WERI-Rb-1 (cell line): Measurements from ENCODE around the gene GZMM.

Experiments
- DNase-seq: peaks from one replicate; pipeline ENCODE4 v3.0.0-alpha.2; 2020
- H3K27ac ChIP-seq: fragments of 250-450 bp; sonication (Bioruptor Pico); 2 replicates; pipeline ENCODE4 v1.5.1; 2020; ENCODE audit warnings: mild to moderate bottlenecking, moderate library complexity
- H3K27me3 ChIP-seq: fragments of 250-450 bp; sonication (Bioruptor Pico); 2 replicates; pipeline ENCODE4 v1.5.1; 2021; ENCODE audit warnings: mild to moderate bottlenecking, low read depth, moderate library complexity; ENCODE audit not compliant: insufficient read depth, severe bottlenecking
- H3K36me3 ChIP-seq: fragments of 250-450 bp; sonication (Bioruptor Pico); 2 replicates; pipeline ENCODE4 v1.5.1; 2020; ENCODE audit warnings: mild to moderate bottlenecking, moderate library complexity
- H3K4me3 ChIP-seq: 2 replicates; pipeline ENCODE4 v1.5.1; 2011; ENCODE audit warnings: low read depth, mild to moderate bottlenecking, control low read depth, low read length
- H3K9me3 ChIP-seq: fragments of 250-450 bp; sonication (Bioruptor Pico); 2 replicates; pipeline ENCODE4 v1.5.1; 2021; ENCODE audit warnings: mild to moderate bottlenecking, moderate library complexity; ENCODE audit not compliant: severe bottlenecking
- CTCF ChIP-seq: IDR thresholded peaks from 2 replicates; pipeline ENCODE4 v1.5.1; 2011; ENCODE audit warnings: low read depth, mild to moderate bottlenecking, control low read depth, inconsistent platforms, low read length

GZMM gene

GRCh38 chr19:594265-594870 lies 50.5 kb downstream of the GZMM start:
- DNase-seq, result no peak
- peaks cover 3% of the 10 kb centered on the region for H3K9me3 ChIP-seq
- H3K4me3 ChIP-seq, result no peak overlapping the region
- H3K36me3 ChIP-seq, result no peaks in the 10 kb centered on the region
- TF ChIP-seq CTCF, result no peak
- H3K27ac ChIP-seq, result no peak overlapping the region
- H3K27me3 ChIP-seq, result peaks cover 55% of the 10 kb centered on the region

DNA sequence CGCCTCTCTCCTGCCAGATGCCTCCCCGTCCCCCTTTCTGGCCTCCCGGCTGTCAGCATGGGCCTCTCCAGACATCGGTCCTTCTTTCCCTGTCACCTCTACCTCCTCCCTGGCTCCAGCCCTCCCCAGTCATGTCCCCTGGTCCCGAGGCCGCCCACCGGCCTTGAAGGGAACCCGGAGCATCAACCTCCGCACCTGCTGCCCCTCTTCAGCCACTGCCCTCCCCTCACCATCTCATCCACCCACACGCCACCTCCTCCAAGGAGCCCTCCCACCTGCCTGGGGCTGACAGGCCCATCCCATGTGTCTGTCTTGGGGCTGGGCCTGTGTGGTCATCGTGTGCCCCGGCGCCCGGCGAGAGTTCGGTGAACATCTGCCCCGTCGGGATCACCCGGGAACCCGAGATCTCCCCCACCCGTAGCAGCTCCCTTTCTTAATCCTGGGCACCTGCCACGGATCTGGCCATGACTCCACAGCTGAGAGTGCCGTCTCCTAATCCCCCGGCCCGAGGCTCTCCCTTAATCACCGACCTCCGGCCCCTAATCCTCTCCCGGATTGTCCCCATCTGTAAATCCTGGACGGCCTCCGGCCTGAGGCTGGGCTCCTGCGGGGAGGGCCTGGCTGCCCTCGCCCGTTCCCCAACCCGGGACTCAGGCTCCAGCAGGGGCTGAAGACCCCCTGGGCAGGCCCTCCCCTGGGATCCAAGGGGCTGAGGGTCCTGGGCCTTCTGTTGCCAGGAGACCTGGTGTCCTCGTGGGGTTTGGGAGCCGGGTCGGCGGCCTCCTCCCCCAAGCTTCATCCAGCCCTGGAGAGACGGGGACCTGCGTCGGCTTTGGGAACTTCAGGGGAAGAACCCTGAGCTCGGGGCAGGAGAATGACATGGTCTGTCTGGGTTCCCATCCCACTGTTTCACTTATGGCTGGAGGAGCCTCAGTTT lies 51.7 kb downstream of the GZMM start:
- Histone ChIP-seq H3K36me3 (no peaks in the 10 kb centered on the region), H3K27ac (no peak overlapping the region), H3K27me3 (peaks cover 55% of the 10 kb centered on the region), H3K9me3 (peaks cover 3% of the 10 kb centered on the region), H3K4me3 (peak overlapping the region; percentile 19)
- TF ChIP-seq CTCF, result no peak
- peak; percentile 97 for DNase-seq

- DNase-seq, result no peak
- H3K27me3 ChIP-seq, result peaks cover 52% of the 10 kb centered on the region
- no peak for TF ChIP-seq CTCF
- peaks cover 6% of the 10 kb centered on the region for H3K9me3 ChIP-seq
- H3K27ac ChIP-seq, result no peak overlapping the region
- H3K36me3 ChIP-seq, result no peaks in the 10 kb centered on the region
- H3K4me3 ChIP-seq, result peak overlapping the region; percentile 19; the same call in 1 of the 2 replicates
Observed at GRCh38 chr19:596263-596655, 52.4 kb downstream of the GZMM start.

GRCh38 chr19:597406-598315 lies 53.8 kb downstream of the GZMM start:
- H3K36me3 ChIP-seq, result no peaks in the 10 kb centered on the region
- TF ChIP-seq CTCF, result no peak
- H3K4me3 ChIP-seq, result no peak overlapping the region
- no peak for DNase-seq
- peaks cover 42% of the 10 kb centered on the region for H3K27me3 ChIP-seq
- peaks cover 7% of the 10 kb centered on the region for H3K9me3 ChIP-seq
- no peak overlapping the region for H3K27ac ChIP-seq
